ENCODE data around the gene BDKRB1. TPM values are rescaled to one million over a fixed set of nuclear protein-coding genes. Genes with fewer than 3 reads are reported as not detected.

Gene BDKRB1
- total RNA-seq, 2 donors from 2014 or later: 2.3 TPM; not detected in 1

DNA sequence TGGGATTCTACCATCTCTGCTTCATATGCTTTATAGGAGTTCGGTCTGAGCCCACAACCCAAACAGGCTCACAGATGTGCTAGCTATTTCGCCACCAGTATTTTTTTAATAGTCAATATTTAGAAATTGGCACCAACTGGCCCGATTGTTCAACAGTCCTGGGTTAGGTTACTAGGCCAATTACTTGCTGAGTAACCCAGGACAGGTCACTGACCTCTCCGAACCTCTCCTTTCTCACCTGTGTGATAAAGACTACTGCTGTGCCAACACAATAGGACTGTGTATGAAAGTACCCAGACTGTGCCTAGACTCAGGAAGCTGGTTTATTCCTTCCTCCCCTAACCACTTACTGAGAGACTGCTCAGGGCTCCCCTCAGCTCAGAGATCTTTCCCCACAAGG, 43.1 kb upstream of the BDKRB1 start:
- TF ChIP-seq, protein P1, sequence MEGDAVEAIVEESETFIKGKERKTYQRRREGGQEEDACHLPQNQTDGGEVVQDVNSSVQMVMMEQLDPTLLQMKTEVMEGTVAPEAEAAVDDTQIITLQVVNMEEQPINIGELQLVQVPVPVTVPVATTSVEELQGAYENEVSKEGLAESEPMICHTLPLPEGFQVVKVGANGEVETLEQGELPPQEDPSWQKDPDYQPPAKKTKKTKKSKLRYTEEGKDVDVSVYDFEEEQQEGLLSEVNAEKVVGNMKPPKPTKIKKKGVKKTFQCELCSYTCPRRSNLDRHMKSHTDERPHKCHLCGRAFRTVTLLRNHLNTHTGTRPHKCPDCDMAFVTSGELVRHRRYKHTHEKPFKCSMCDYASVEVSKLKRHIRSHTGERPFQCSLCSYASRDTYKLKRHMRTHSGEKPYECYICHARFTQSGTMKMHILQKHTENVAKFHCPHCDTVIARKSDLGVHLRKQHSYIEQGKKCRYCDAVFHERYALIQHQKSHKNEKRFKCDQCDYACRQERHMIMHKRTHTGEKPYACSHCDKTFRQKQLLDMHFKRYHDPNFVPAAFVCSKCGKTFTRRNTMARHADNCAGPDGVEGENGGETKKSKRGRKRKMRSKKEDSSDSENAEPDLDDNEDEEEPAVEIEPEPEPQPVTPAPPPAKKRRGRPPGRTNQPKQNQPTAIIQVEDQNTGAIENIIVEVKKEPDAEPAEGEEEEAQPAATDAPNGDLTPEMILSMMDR (IDR thresholded peaks at IDR 0.05): no peak
- no peak for TF ChIP-seq POLR2AphosphoS5 (IDR thresholded peaks at IDR 0.05)
- TF ChIP-seq POLR2A (IDR thresholded peaks at IDR 0.05): no peak
- 96% methylated on average over 4 of the region's 4 CpGs for WGBS
- DNase-seq (ENCODE audit: low spot score): no peak
- H3K27ac ChIP-seq: no peak overlapping the region
- no peak overlapping the region for H3K4me3 ChIP-seq
- intact Hi-C loops (cut with DNase I): no loop called here
- H3K27me3 ChIP-seq (replicated peaks; ENCODE audit: insufficient read depth): no peaks in the 10 kb centered on the region
- H3K4me1 ChIP-seq (replicated peaks): no peaks in the 10 kb centered on the region
- no peaks in the 10 kb centered on the region for H3K36me3 ChIP-seq
- H3K9me3 ChIP-seq: no peaks in the 10 kb centered on the region

DNA sequence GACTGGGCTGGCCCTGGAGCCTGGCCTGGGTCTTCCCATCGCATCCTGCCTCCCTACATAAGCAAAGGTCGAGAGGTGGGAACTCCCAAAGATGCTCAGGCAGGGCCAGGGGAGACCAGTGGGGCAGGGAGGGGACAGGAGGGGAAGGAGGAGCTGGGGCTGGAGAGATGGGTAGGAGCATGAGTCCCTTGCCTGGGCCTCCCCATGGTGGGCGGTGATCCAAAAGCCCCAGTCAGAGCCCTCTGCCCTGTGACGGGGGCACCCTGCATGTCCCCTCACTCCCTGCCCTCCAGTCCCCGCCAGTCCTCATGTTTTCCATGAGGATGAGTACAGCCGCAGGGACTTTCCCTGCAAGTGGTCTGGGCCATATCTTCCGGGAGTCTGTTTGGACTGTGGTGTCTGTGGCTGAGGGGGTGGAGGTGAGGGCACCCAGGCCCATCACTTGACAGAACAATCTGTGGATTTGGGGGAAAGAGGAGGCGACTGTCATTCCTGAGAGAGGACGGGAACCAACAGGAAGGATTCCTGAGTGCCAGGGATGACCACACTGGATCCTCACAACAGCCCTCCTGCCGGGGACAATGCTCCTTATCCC, 42.0 kb upstream of the BDKRB1 start:
- intact Hi-C loops (cut with DNase I): no loop called here
- no peak for DNase-seq (ENCODE audit: low spot score)
- no peaks in the 10 kb centered on the region for H3K27me3 ChIP-seq (replicated peaks; ENCODE audit: insufficient read depth)
- H3K4me3 ChIP-seq: no peak overlapping the region
- H3K27ac ChIP-seq: no peak overlapping the region
- no peaks in the 10 kb centered on the region for H3K9me3 ChIP-seq
- WGBS: 90% methylated on average over 10 of the region's 10 CpGs
- no peaks in the 10 kb centered on the region for H3K36me3 ChIP-seq
- H3K4me1 ChIP-seq (replicated peaks): no peaks in the 10 kb centered on the region
- TF ChIP-seq, protein P1 (IDR thresholded peaks at IDR 0.05): no peak
- TF ChIP-seq POLR2AphosphoS5 (IDR thresholded peaks at IDR 0.05): no peak
- no peak for TF ChIP-seq POLR2A (IDR thresholded peaks at IDR 0.05)

DNA sequence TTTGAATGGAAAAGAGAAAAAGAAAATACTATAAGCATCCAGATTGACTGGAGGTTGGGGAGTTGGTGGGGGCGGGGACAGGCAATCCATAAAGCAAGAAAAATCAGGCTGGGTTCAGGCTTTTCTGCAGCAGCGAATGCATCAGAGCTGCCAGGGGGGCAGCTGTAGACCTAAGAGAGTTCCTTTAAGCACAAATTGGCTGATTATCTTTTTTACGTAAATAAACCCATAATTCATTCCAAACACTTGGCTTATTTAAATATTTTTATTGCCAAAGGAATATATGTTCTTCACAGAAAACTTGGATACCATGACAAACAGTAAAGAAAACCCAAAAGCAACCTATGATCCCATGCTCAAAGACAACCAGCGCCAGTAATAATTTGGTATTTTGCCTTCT, 41.2 kb upstream of the BDKRB1 start:
- H3K27ac ChIP-seq: no peak overlapping the region
- DNase-seq (ENCODE audit: low spot score): no peak
- no peak overlapping the region for H3K4me3 ChIP-seq
- H3K9me3 ChIP-seq: no peaks in the 10 kb centered on the region
- 80% methylated on average over 4 of the region's 4 CpGs for WGBS
- no peaks in the 10 kb centered on the region for H3K4me1 ChIP-seq (replicated peaks)
- intact Hi-C loops (cut with DNase I): no loop called here
- H3K27me3 ChIP-seq (replicated peaks; ENCODE audit: insufficient read depth): no peaks in the 10 kb centered on the region
- TF ChIP-seq POLR2AphosphoS5 (IDR thresholded peaks at IDR 0.05) (no peak), POLR2A (IDR thresholded peaks at IDR 0.05) (no peak)
- TF ChIP-seq, protein P1 (IDR thresholded peaks at IDR 0.05): no peak
- no peaks in the 10 kb centered on the region for H3K36me3 ChIP-seq

DNA sequence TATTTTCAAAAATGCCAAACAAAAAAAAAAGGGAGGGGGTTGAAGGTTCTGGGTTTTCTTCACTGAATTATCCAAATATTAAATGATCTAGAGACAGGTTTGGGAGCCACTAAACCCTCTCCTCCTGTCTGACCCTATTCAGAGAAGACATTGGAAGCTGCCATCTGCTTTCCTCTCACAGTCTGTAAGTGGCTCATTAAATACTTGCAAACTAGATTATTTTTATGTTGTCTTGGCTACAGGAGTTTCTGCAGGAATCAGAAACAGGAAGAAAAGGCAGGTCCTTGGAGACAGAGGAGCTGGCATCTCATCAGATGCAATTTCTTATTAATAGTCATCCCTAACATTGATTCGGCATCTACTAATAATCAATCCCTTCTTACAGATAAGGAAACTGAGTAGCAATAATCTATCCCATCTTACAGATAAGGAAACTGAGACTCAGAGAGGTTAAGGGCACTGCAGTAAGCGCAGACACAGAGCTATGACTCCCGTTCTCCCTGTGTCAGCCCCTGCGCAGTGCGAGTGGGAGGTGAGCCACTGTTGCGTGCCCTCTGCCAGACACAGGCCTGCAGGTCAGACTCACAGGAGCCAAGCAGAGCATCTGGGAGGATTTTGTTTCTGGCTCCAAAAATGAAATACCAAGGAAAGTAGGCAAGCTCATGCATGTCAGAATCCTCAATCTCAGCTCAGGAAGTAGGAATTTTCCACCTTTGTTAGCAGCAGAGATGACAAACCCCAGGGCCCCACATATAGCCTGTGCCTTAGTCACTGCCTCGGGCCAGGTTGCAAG, 40.4 kb upstream of the BDKRB1 start:
- Histone ChIP-seq H3K4me3 (no peak overlapping the region), H3K9me3 (no peaks in the 10 kb centered on the region), H3K27ac (no peak overlapping the region), H3K4me1 (replicated peaks) (no peaks in the 10 kb centered on the region), H3K27me3 (replicated peaks; ENCODE audit: insufficient read depth) (no peaks in the 10 kb centered on the region), H3K36me3 (no peaks in the 10 kb centered on the region)
- no peak for DNase-seq (ENCODE audit: low spot score)
- WGBS: 68% methylated on average over 7 of the region's 7 CpGs
- no peak for TF ChIP-seq POLR2A (IDR thresholded peaks at IDR 0.05)
- TF ChIP-seq, protein P1 (IDR thresholded peaks at IDR 0.05): no peak
- TF ChIP-seq POLR2AphosphoS5 (IDR thresholded peaks at IDR 0.05): no peak
- intact Hi-C loops (cut with DNase I): no loop called here

DNA sequence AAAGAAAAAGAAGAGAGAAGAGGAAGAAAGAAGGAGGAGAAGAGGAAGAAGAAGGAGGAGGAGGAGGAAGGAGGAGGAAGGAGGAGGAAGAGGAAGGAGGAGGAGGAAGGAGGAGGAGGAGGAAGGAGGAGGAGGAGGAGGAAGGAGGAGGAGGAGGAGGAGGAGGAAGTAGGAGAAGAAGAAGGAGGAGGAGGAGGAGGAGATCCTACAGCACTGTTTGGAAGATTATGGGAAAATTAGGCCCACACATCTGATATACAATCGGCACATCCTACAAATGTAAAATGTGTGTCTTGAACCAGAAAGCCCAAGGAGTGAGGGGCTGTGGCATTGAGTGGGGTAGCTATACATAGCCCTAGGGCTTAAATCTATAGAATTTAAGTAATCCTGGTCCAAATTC, 39.4 kb upstream of the BDKRB1 start:
- Histone ChIP-seq H3K4me3 (no peak overlapping the region), H3K27ac (no peak overlapping the region), H3K36me3 (no peaks in the 10 kb centered on the region), H3K4me1 (replicated peaks) (no peaks in the 10 kb centered on the region), H3K9me3 (no peaks in the 10 kb centered on the region), H3K27me3 (replicated peaks; ENCODE audit: insufficient read depth) (no peaks in the 10 kb centered on the region)
- WGBS: 86% methylated on average over 1 of the region's 1 CpG
- intact Hi-C loops (cut with DNase I): no loop called here
- TF ChIP-seq POLR2AphosphoS5 (IDR thresholded peaks at IDR 0.05): no peak
- DNase-seq (ENCODE audit: low spot score): no peak

Data from prostate gland (tissue), 2 donors.